HepG2 (cell line): ENCODE measurements around the gene RPL36AL. TPM values are rescaled to one million over a fixed set of nuclear protein-coding genes. Genes with fewer than 3 reads are reported as not detected.
A peak's percentile ranks its signal among the peaks of the same experiment; 100 is the strongest.

Experiments used
- ATRX ChIP-seq: sonication (generic); formaldehyde crosslinking; IDR thresholded peaks from 2 replicates; pipeline ENCODE4 v1.4.0; 2020; ENCODE audit warnings: missing genetic modification reagents, borderline replicate concordance
- CEBPZ ChIP-seq: IDR thresholded peaks from 2 replicates; pipeline ENCODE4 v1.6.1; 2012; ENCODE audit warnings: low read length, improper control_type of control experiment
- JUNB ChIP-seq: sonication (generic); formaldehyde crosslinking; IDR thresholded peaks from 2 replicates; pipeline ENCODE4 v1.8.0; 2022; ENCODE audit warnings: missing genetic modification reagents, mild to moderate bottlenecking, borderline replicate concordance
- MAF1 ChIP-seq: sonication (generic); formaldehyde crosslinking; IDR thresholded peaks from 2 replicates; pipeline ENCODE4 v1.5.0; 2020; ENCODE audit warnings: missing genetic modification reagents, borderline replicate concordance
- NKX3-1 ChIP-seq: sonication (generic); formaldehyde crosslinking; IDR thresholded peaks from 2 replicates; pipeline ENCODE4 v1.5.0; 2020; ENCODE audit warnings: missing genetic modification reagents
- PAWR ChIP-seq: sonication (generic); formaldehyde crosslinking; IDR thresholded peaks from 2 replicates; pipeline ENCODE4 v1.4.0; 2020; ENCODE audit warnings: missing genetic modification reagents, mild to moderate bottlenecking, borderline replicate concordance
- ZBTB33 ChIP-seq: sonication (generic); formaldehyde crosslinking; IDR thresholded peaks from 2 replicates; pipeline ENCODE4 v1.4.0; 2020; ENCODE audit warnings: missing genetic modification reagents
- ZBTB38 ChIP-seq: sonication (generic); formaldehyde crosslinking; IDR thresholded peaks from 2 replicates; pipeline ENCODE4 v1.5.1; 2020; ENCODE audit warnings: mild to moderate bottlenecking, missing genetic modification reagents
- ZNF383 ChIP-seq: sonication (generic); formaldehyde crosslinking; IDR thresholded peaks from 2 replicates; pipeline ENCODE4 v1.4.0; 2020; ENCODE audit warnings: missing genetic modification reagents, mild to moderate bottlenecking, borderline replicate concordance
- ZNF609 ChIP-seq: sonication (generic); formaldehyde crosslinking; IDR thresholded peaks from 2 replicates; pipeline ENCODE4 v1.4.0; 2020; ENCODE audit warnings: mild to moderate bottlenecking, missing genetic modification reagents, borderline replicate concordance
- ZNF772 ChIP-seq: sonication (generic); formaldehyde crosslinking; IDR thresholded peaks from 2 replicates; pipeline ENCODE4 v1.5.0; 2020; ENCODE audit warnings: mild to moderate bottlenecking, missing genetic modification reagents
- polyA plus RNA-seq, 8 experiments: library from polyadenylated mRNA; depleted of rRNA in 3 of 8; stranded (reverse) in 7 of 8; unstranded in 1 of 8; fragments of >200 nt; fragmentation: Illumina TruSeq in 4 of 8; extraction: Trizol in 4 of 8; gene quantifications; 2 replicates each; pipeline versions ENCODE4 v1.2.1 to v1.2.3, GENCODE V29; 2011 to 2016; ENCODE audit warnings: low read depth in 4 of 8, missing spikeins in 1 of 8, mixed read lengths in 1 of 8; ENCODE audit not compliant: insufficient read depth in 1 of 8
- total RNA-seq, 5 experiments: library from RNA; depleted of rRNA; stranded (reverse); fragments of >200 nt; fragmentation: Illumina TruSeq; extraction: Trizol; gene quantifications; 2 replicates each; pipeline ENCODE4 v1.2.3, GENCODE V29; 2016; ENCODE audit warnings: low read depth in 1 of 5
- TF ChIP-seq, protein P1 (sequence below): sonication (generic); formaldehyde crosslinking; IDR thresholded peaks from 2 replicates; pipeline ENCODE4 v1.4.0; 2020; ENCODE audit warnings: missing genetic modification reagents, borderline replicate concordance

RPL36AL gene
- total and polyA plus RNA-seq, 2 of the 13 experiments (the other 11 are each of a cell fraction or from before 2014, with no cell fraction given), result 90.0 to 294 TPM

DNA sequence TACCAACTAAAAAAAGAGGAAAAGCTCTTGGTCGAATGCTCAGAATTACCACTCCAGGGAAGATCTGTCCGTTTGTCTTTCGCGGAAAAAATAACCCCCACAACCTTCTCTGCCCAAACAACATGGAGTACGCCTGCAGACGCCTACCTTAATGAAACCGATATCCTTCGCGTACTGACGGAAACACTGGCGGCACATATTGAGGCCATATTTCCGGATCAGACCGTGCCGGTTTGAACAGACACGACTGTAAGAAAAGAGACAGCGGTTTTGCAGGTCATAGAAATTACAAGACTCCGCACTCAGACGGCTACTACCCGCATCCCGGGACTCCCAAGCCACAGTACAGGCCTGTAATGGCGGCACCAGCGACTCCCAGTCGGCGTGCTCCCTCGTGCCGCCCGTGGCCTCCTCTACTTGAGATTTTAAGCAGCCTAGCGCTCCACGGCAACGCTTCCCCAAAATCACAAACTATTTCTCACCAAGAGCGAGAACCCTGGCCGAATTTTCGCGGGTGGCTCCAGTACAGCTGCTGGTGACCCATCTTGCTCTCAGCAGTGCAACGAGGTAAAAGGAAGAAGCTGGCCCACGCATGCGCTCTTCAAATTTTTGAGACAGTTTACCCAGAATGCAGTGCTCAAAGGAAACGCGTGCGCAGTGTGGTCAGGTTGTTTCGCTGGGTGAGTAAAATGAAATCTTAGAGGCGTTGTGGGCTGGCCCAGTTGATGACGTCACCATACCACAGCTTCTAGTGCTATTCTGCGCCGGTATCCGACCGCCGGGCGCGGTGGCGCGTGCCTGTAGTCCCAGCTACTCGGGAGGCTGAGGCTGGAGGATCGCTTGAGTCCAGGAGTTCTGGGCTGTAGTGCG is 34.4 kb downstream of the RPL36AL start, which contains the start of gene RPS29 (continued):
- no peak for TF ChIP-seq JUNB (CRISPR knock-in tag)
- TF ChIP-seq ZNF609 (CRISPR knock-in tag), result no peak
- no peak for TF ChIP-seq CEBPZ
- no peak for TF ChIP-seq ZBTB38 (CRISPR knock-in tag)
- TF ChIP-seq, protein P1, sequence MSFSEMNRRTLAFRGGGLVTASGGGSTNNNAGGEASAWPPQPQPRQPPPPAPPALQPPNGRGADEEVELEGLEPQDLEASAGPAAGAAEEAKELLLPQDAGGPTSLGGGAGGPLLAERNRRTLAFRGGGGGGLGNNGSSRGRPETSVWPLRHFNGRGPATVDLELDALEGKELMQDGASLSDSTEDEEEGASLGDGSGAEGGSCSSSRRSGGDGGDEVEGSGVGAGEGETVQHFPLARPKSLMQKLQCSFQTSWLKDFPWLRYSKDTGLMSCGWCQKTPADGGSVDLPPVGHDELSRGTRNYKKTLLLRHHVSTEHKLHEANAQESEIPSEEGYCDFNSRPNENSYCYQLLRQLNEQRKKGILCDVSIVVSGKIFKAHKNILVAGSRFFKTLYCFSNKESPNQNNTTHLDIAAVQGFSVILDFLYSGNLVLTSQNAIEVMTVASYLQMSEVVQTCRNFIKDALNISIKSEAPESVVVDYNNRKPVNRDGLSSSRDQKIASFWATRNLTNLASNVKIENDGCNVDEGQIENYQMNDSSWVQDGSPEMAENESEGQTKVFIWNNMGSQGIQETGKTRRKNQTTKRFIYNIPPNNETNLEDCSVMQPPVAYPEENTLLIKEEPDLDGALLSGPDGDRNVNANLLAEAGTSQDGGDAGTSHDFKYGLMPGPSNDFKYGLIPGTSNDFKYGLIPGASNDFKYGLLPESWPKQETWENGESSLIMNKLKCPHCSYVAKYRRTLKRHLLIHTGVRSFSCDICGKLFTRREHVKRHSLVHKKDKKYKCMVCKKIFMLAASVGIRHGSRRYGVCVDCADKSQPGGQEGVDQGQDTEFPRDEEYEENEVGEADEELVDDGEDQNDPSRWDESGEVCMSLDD (CRISPR knock-in tag), result no peak; the same call in 1 of the 2 replicates
- peak; percentile 10; the same call in 1 of the 2 replicates for TF ChIP-seq ZBTB33 (CRISPR knock-in tag)
- TF ChIP-seq ZNF383 (CRISPR knock-in tag), result no peak
- peak; percentile 99 for TF ChIP-seq MAF1
- no peak for TF ChIP-seq NKX3-1
- TF ChIP-seq ATRX (CRISPR knock-in tag), result no peak
- no peak for TF ChIP-seq PAWR (CRISPR knock-in tag)
- peak; percentile 83; the same call in 1 of the 2 replicates for TF ChIP-seq ZNF772 (CRISPR knock-in tag)
